ENCODE data around the gene PRX.

GRCh38 chr19:40420766-40421765, 7.9 kb upstream of the PRX start:
- peak; percentile 91 to 96 (median 94) for TF ChIP-seq CTCF (IDR thresholded peaks at IDR 0.05)
- TF ChIP-seq POLR2A (IDR thresholded peaks at IDR 0.05) = peak; percentile 76
